Ramos (cell line): ENCODE data around the gene ACSF2.
"Not testable (repeated sequence)": the region's sequence is repeated elsewhere in the genome, so short reads cannot be mapped to it uniquely, and the experiment has no call there.

Source experiments
- in situ Hi-C: fragments of 300-500 bp; cut with MboI; formaldehyde crosslinking; loops from one replicate; pipeline ENCODE4 v1.14.3; 2022; ENCODE audit warnings: low sequenced_read_pairs; ENCODE audit not compliant: unreplicated experiment

Gene ACSF2

GRCh38 chr17:50475775-50476544, 49.9 kb downstream of the ACSF2 start:
- in situ Hi-C loops, result not testable (repeated sequence)

GRCh38 chr17:50476545-50477315, 50.7 kb downstream of the ACSF2 start:
- in situ Hi-C loops, result no loop called here

GRCh38 chr17:50477976-50478375, 52.0 kb downstream of the ACSF2 start:
- in situ Hi-C loops, result no loop called here

GRCh38 chr17:50478391-50479381, 52.7 kb downstream of the ACSF2 start, which contains the start of gene RSAD1:
Gene RSAD1, plus strand, starts transcription at chr17:50478860. Its CDS starts 25 bp downstream, at chr17:50478885.
- in situ Hi-C loops, result no loop called here

- in situ Hi-C loops, result no loop called here
Measured at GRCh38 chr17:50479522-50480141, 53.6 kb downstream of the ACSF2 start.

GRCh38 chr17:50480142-50480764, 54.2 kb downstream of the ACSF2 start:
- in situ Hi-C loops, result no loop called here

GRCh38 chr17:50480854-50481490, 55.0 kb downstream of the ACSF2 start:
- in situ Hi-C loops, result no loop called here

GRCh38 chr17:50481648-50482047, 55.6 kb downstream of the ACSF2 start:
- in situ Hi-C loops, result no loop called here

- in situ Hi-C loops, result no loop called here
Measured at GRCh38 chr17:50482110-50482509, 56.1 kb downstream of the ACSF2 start.

GRCh38 chr17:50482516-50482915, 56.5 kb downstream of the ACSF2 start:
- in situ Hi-C loops, result no loop called here

GRCh38 chr17:50483266-50483665, 57.2 kb downstream of the ACSF2 start:
- in situ Hi-C loops, result no loop called here

GRCh38 chr17:50484386-50485155, 58.6 kb downstream of the ACSF2 start:
- in situ Hi-C loops, result no loop called here

GRCh38 chr17:50487213-50488096, 61.4 kb downstream of the ACSF2 start:
- in situ Hi-C loops, result no loop called here

- in situ Hi-C loops, result no loop called here
Measured at GRCh38 chr17:50488880-50489279, 62.9 kb downstream of the ACSF2 start.

GRCh38 chr17:50491505-50491904, 65.5 kb downstream of the ACSF2 start:
- in situ Hi-C loops, result no loop called here

- in situ Hi-C loops, result no loop called here
Measured at GRCh38 chr17:50492214-50492613, 66.2 kb downstream of the ACSF2 start.

- in situ Hi-C loops, result no loop called here
Measured at GRCh38 chr17:50493744-50494143, 67.7 kb downstream of the ACSF2 start.
